Uterus (tissue), 4 donors: ENCODE results near the gene CRIM1. TPM values are rescaled to one million over a fixed set of nuclear protein-coding genes. Genes with fewer than 3 reads are reported as not detected.

Experiments
- DNase-seq, 2 donors: peaks; one replicate each; pipeline ENCODE4 v3.0.0-alpha.2; 2019 to 2020
- H3K27ac ChIP-seq, 2 donors: fragments of 200-600 bp; sonication (generic); 1 replicate in 1 of 2; 2 replicates in 1 of 2; pipeline ENCODE4 v1.5.1; 2016 to 2018
- H3K27me3 ChIP-seq, 2 donors: fragments of 200-600 bp; sonication (generic); one replicate each; pipeline ENCODE4 v1.5.1; 2018 to 2019; ENCODE audit warnings: control low read depth in 1 of 2
- H3K36me3 ChIP-seq, 2 donors: fragments of 200-600 bp; sonication (generic); one replicate each; pipeline ENCODE4 v1.5.1; 2019; ENCODE audit warnings: control low read depth in 1 of 2
- H3K4me1 ChIP-seq, 2 donors: fragments of 200-600 bp; sonication (generic); one replicate each; pipeline ENCODE4 v1.5.1; 2018 to 2019; ENCODE audit warnings: control low read depth in 1 of 2
- H3K4me3 ChIP-seq, 2 donors: fragments of 200-600 bp; sonication (generic); 1 replicate in 1 of 2; 2 replicates in 1 of 2; pipeline ENCODE4 v1.5.1; 2018 to 2019; ENCODE audit warnings: mild to moderate bottlenecking in 1 of 2
- H3K9me3 ChIP-seq, 2 donors: fragments of 200-600 bp; sonication (generic); one replicate each; pipeline ENCODE4 v1.5.1; 2019; ENCODE audit warnings: control low read depth in 1 of 2
- POLR2A ChIP-seq, 2 donors: fragments of 450-650 bp; IDR thresholded peaks; one replicate each; pipeline ENCODE4 v1.6.1; 2016; ENCODE audit warnings: antibody characterized with exemption in 2 of 2, mild to moderate bottlenecking in 1 of 2, moderate library complexity in 1 of 2
- intact Hi-C: fragments of 100-400 bp; cut with DNase I; formaldehyde crosslinking; loops from one replicate; pipeline ENCODE4 v1.15.1; 2023; ENCODE audit warnings: low total_unique reads
- total RNA-seq, 4 donors: library from RNA; depleted of rRNA in 3 of 4; stranded (reverse); fragments of >200 nt in 3 of 4; gene quantifications; one replicate each; pipeline versions ENCODE4 v1.1.0 to v1.2.4, GENCODE V29; 2014 to 2023
- TF ChIP-seq, protein P1 (sequence below), 4 experiments: fragments of 200-600 bp in 2 of 4; fragments of 450-650 bp in 2 of 4; sonication (generic) in 2 of 4; IDR thresholded peaks; one replicate each; pipeline ENCODE4 v1.5.1; 2016 to 2019; ENCODE audit warnings: antibody characterized with exemption in 4 of 4, mild to moderate bottlenecking in 2 of 4, moderate library complexity in 1 of 4
- donor health status: DM: yes; HTN: yes; CAD: no.

CRIM1 gene
- total RNA-seq, 4 donors from 2014 or later: 51.2 to 168 (median 66.6) TPM

DNA sequence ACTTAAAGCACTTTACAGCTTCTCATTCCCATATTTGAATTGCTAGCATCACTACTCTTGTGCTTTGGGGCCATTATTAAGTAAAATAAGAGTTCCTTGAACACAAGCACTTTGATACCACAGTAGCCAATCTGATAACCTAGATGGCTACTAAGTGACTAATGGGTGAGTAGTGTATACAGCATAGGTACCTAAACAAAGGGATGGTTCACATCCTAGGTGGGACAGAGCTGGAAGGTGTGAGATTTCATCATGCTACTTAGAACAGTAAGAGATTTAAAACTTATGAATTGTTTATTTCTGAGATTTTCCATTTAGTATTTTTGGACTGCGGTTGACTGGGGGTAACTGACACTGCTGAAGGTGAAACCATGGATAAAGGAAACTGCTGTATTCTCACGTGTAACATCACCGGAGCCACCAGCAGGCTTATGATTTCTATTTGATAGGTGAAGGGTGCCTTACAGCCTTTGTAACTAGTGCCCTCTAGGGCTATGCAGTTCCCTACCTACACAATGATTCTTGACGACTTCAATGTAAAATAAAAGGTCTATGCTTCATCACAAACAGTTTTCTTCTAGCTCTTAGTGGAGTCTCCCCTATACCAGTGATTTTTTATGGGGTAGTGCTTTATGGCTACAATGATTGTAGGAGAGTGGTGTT is 22.1 kb upstream of the CRIM1 start:
- Histone ChIP-seq H3K36me3 (no peaks in the 10 kb centered on the region), H3K4me1 (no peaks in the 10 kb centered on the region), H3K27ac (no peak overlapping the region), H3K27me3 (no peaks in the 10 kb centered on the region), H3K9me3 (no peaks in the 10 kb centered on the region), H3K4me3 (no peak overlapping the region)
- intact Hi-C loops: no loop called here
- TF ChIP-seq, protein P1, sequence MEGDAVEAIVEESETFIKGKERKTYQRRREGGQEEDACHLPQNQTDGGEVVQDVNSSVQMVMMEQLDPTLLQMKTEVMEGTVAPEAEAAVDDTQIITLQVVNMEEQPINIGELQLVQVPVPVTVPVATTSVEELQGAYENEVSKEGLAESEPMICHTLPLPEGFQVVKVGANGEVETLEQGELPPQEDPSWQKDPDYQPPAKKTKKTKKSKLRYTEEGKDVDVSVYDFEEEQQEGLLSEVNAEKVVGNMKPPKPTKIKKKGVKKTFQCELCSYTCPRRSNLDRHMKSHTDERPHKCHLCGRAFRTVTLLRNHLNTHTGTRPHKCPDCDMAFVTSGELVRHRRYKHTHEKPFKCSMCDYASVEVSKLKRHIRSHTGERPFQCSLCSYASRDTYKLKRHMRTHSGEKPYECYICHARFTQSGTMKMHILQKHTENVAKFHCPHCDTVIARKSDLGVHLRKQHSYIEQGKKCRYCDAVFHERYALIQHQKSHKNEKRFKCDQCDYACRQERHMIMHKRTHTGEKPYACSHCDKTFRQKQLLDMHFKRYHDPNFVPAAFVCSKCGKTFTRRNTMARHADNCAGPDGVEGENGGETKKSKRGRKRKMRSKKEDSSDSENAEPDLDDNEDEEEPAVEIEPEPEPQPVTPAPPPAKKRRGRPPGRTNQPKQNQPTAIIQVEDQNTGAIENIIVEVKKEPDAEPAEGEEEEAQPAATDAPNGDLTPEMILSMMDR (IDR thresholded peaks at IDR 0.05): no peak
- no peak for TF ChIP-seq POLR2A (IDR thresholded peaks at IDR 0.05)
- no peak for DNase-seq

DNA sequence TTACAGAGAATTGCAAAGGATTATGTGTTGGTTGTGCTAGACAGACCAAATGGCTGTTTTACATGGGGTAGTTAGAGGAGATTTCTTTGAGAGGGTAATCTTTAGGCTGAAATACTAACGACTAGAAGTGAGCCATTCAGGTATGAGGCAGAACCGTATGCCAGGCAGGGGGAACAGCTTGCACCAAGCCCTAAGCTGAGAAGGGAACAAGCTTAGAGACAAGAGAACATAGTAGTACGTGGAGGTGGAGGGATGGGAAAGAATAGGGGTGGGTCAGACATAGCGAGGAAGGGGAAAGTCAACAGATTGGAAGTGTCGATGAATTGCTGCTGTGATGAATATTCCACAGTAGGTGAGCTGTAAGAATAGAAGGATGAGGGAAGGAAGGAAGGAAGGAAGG is 20.0 kb upstream of the CRIM1 start:
- no peaks in the 10 kb centered on the region for H3K27me3 ChIP-seq
- no peaks in the 10 kb centered on the region for H3K9me3 ChIP-seq
- no peak for TF ChIP-seq POLR2A (IDR thresholded peaks at IDR 0.05)
- TF ChIP-seq, protein P1 (IDR thresholded peaks at IDR 0.05): no peak
- no peak for DNase-seq
- H3K36me3 ChIP-seq: no peaks in the 10 kb centered on the region
- intact Hi-C loops: no loop called here
- no peaks in the 10 kb centered on the region for H3K4me1 ChIP-seq
- H3K27ac ChIP-seq: no peak overlapping the region
- no peak overlapping the region for H3K4me3 ChIP-seq

DNA sequence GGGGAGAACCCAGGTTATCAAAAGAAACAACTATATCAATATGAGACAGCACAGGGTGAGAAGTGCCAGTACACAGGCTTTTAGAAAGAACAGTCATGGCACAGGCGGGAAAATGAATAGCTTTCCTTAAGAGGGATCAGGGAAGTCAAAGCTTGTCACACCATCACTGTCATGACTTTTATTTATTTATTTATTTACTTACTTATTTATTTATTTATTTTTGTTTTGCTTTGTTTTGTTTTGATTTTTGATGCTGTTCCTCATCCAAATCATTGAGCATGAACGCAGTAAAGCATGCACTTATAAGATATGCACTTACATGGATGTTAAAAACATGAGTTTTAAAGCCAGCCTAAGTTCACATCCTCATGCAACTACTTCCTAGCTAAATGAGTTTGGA is 19.3 kb upstream of the CRIM1 start:
- intact Hi-C loops: no loop called here
- Histone ChIP-seq H3K36me3 (no peaks in the 10 kb centered on the region), H3K27me3 (no peaks in the 10 kb centered on the region), H3K4me1 (no peaks in the 10 kb centered on the region), H3K4me3 (no peak overlapping the region), H3K9me3 (no peaks in the 10 kb centered on the region), H3K27ac (no peak overlapping the region)
- DNase-seq: no peak
- no peak for TF ChIP-seq POLR2A (IDR thresholded peaks at IDR 0.05)
- TF ChIP-seq, protein P1 (IDR thresholded peaks at IDR 0.05): no peak

DNA sequence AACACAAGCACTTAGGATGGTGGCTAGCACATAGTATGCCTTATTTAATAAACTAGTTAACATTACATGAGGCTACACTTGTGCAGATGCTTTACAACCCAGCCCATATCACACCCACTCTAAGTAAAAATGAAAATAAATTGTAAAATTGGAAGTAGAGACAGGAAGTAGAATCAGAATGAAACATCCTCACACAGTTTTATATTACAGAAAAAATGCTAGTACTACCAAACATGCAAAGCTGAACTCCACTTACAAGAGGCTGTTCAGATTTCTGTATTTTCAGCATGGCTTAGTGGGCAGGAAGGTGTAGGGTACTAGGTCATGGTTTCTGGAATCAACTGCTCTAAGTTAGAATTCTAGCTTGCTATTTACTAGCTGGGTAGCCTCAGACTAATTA is 18.2 kb upstream of the CRIM1 start:
- Histone ChIP-seq H3K27me3 (no peaks in the 10 kb centered on the region), H3K4me3 (no peak overlapping the region), H3K9me3 (no peaks in the 10 kb centered on the region), H3K4me1 (no peaks in the 10 kb centered on the region), H3K27ac (no peak overlapping the region), H3K36me3 (no peaks in the 10 kb centered on the region)
- intact Hi-C loops: no loop called here
- TF ChIP-seq, protein P1 (IDR thresholded peaks at IDR 0.05): no peak
- no peak for TF ChIP-seq POLR2A (IDR thresholded peaks at IDR 0.05)
- DNase-seq: no peak

DNA sequence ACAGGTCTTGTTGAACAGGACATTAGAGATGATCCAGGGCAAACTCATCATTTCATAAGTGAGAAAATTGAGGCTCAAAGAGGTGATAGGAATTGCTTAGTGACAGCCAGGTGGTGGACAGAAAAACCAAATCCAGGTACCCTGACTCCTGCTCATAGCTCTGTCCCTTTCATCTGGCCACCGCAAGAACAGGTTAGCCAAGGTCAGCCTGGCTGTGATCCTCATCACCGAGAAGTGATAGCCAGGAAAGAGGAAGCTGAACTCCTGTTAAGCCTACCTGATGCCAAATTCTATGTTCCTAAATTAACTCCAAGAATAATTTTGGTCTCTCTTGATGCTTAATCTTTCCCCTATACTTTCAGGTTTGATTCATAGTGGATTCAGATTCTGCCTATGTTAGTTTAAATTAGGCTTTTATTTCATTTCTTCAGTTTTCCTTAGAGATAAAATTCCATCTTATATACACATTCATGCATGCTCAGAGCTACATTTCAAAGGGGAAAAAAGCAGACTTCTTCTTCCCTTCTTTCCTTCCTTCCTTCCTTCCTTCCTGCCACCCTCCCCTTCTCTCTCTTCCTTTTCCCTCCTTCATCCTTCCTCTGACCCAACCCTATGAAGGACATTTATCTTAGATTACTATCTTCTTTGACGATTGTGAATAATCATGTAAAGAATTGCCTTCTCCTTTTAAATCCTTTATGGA is 17.3 kb upstream of the CRIM1 start:
- no peak for DNase-seq
- no peak overlapping the region for H3K4me3 ChIP-seq
- H3K36me3 ChIP-seq: no peaks in the 10 kb centered on the region
- no peaks in the 10 kb centered on the region for H3K9me3 ChIP-seq
- H3K4me1 ChIP-seq: no peaks in the 10 kb centered on the region
- H3K27me3 ChIP-seq: no peaks in the 10 kb centered on the region
- intact Hi-C loops: no loop called here
- no peak for TF ChIP-seq POLR2A (IDR thresholded peaks at IDR 0.05)
- TF ChIP-seq, protein P1 (IDR thresholded peaks at IDR 0.05): no peak
- no peak overlapping the region for H3K27ac ChIP-seq
